ENCODE data around the gene TBC1D22A. TPM values are rescaled to one million over a fixed set of nuclear protein-coding genes. Genes with fewer than 3 reads are reported as not detected.

TBC1D22A gene
- total and polyA plus RNA-seq, 8 donors: 13.3 to 53.1 (median 21.5) TPM

DNA sequence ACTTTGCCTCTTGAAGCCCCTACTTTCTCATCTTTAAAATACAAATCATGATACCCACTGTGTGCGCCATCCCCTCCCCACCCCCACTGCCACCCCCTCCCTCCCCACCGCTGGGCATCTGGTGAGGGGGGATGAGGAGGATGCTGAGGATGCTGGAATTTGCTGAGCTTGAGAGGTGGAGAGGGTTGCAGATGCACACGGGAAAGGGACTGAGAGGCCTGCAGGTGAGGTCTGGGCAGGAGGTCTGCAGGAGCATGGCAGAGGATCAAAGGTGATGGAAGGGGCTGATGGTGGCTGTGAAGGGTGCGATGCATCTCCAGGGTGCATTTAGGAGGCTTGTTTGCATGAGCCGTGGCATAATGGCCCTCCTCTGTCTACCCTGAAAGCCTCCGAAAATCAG, 7.6 kb upstream of the TBC1D22A start:
- intact Hi-C loops (cut with DNase I; ENCODE audit: low total_unique reads): no loop called here
- H3K4me3 ChIP-seq: no peak overlapping the region
- TF ChIP-seq, protein P1, sequence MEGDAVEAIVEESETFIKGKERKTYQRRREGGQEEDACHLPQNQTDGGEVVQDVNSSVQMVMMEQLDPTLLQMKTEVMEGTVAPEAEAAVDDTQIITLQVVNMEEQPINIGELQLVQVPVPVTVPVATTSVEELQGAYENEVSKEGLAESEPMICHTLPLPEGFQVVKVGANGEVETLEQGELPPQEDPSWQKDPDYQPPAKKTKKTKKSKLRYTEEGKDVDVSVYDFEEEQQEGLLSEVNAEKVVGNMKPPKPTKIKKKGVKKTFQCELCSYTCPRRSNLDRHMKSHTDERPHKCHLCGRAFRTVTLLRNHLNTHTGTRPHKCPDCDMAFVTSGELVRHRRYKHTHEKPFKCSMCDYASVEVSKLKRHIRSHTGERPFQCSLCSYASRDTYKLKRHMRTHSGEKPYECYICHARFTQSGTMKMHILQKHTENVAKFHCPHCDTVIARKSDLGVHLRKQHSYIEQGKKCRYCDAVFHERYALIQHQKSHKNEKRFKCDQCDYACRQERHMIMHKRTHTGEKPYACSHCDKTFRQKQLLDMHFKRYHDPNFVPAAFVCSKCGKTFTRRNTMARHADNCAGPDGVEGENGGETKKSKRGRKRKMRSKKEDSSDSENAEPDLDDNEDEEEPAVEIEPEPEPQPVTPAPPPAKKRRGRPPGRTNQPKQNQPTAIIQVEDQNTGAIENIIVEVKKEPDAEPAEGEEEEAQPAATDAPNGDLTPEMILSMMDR (IDR thresholded peaks at IDR 0.05): no peak
- TF ChIP-seq POLR2A (IDR thresholded peaks at IDR 0.05) (no peak), POLR2AphosphoS5 (IDR thresholded peaks at IDR 0.05) (no peak), EP300 (IDR thresholded peaks at IDR 0.05) (no peak)

DNA sequence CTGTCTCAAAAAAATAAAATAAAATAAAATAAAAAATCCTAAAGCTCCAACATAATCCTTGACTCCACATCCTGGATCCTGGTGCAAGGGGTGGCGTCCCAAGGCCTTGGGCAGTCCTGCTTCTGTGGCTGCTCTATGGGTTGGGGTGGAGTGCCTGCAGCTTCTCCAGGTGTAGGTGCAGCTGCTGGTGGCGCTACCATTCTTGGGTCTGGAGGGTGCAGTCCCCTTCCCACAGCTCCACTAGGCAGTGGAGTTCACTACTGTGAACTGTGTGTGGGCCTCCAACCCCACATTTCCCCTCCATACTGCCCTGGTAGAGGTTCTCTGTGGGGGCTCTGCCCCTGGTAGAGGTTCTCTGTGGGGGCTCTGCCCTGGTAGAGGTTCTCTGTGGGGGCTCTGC, 6.9 kb upstream of the TBC1D22A start:
- TF ChIP-seq, protein P1 (IDR thresholded peaks at IDR 0.05): no peak
- TF ChIP-seq POLR2A (IDR thresholded peaks at IDR 0.05): no peak
- no peak for TF ChIP-seq POLR2AphosphoS5 (IDR thresholded peaks at IDR 0.05)
- no peak for TF ChIP-seq EP300 (IDR thresholded peaks at IDR 0.05)
- H3K36me3 ChIP-seq: no peaks in the 10 kb centered on the region
- H3K4me1 ChIP-seq: peaks cover 40 to 70% (median 55%) of the 10 kb centered on the region in 4 donors
- peak overlapping the region in 1 of 5 donors; percentile 4 for H3K27ac ChIP-seq
- H3K9me3 ChIP-seq: peaks cover 0 to 11% (median 1%) of the 10 kb centered on the region in 4 donors
- intact Hi-C loops (cut with DNase I; ENCODE audit: low total_unique reads): no loop called here
- WGBS, 5 donors: 85 to 99% (median 91%) methylated on average over 2 of the region's 2 CpGs
- no peaks in the 10 kb centered on the region for H3K27me3 ChIP-seq
- no peak for DNase-seq
- no peak overlapping the region for H3K4me3 ChIP-seq

More for the DNA sequence above, 7.6 kb upstream of the TBC1D22A start:
- H3K27ac ChIP-seq: peak overlapping the region; percentile 77 to 95 (median 88)
- WGBS, 5 donors: 76 to 88% (median 81%) methylated on average over 6 of the region's 6 CpGs
- H3K9me3 ChIP-seq: peaks cover 0 to 11% (median 1%) of the 10 kb centered on the region in 4 donors
- no peaks in the 10 kb centered on the region for H3K36me3 ChIP-seq
- peaks cover 0 to 4% (median 0%) of the 10 kb centered on the region in 3 donors for H3K27me3 ChIP-seq
- DNase-seq: no peak
- peaks cover 47 to 77% (median 62%) of the 10 kb centered on the region in 4 donors for H3K4me1 ChIP-seq

DNA sequence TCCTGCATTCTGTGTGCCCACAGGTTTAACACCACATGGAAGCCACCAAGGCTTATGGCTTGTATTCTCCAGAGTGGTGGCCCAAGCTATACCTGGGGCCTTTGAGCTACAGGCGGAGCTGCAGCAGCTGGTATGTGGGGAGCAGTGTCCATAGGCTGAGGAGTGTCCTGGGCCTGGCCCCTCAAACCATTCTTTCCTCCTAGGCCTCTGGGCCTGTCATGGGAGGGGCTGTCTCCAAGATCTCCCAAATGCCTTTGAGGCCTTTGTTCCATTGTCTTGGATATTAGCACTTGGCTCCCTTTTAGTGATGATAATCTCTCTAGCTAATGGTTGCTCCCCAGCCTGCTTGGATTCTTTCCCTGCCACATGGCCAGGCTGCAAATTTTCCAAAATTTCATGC, 6.4 kb upstream of the TBC1D22A start:
- DNase-seq: no peak
- Histone ChIP-seq H3K27ac (no peak overlapping the region), H3K9me3 (peaks cover 0 to 11% (median 1%) of the 10 kb centered on the region in 4 donors), H3K27me3 (no peaks in the 10 kb centered on the region), H3K36me3 (no peaks in the 10 kb centered on the region), H3K4me1 (peaks cover 36 to 68% (median 54%) of the 10 kb centered on the region in 4 donors), H3K4me3 (no peak overlapping the region)
- intact Hi-C loops (cut with DNase I; ENCODE audit: low total_unique reads): no loop called here
- 100% methylated on average over 1 of the region's 1 CpG for WGBS, 5 donors
- TF ChIP-seq POLR2AphosphoS5 (IDR thresholded peaks at IDR 0.05): no peak

DNA sequence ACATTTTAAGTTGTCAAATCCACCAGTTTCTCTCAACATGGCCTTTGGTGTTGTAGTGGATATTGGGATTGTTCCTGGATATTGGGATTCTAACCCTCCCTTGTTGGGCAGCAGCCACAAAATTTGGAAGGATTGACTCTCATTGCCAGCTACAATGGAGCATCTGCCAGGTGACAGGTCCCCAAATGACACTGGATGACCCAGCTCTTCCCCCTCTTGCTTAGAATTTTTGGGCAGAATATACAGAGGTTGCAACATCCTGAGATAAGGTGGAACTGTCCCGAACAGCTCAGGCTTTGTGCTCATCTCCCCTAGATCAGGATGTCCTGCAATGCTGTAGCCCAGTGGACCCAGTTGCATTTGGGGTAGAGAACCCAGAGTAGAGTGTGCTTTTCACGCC, 5.3 kb upstream of the TBC1D22A start:
- no peak for DNase-seq
- TF ChIP-seq, protein P1 (IDR thresholded peaks at IDR 0.05): no peak
- TF ChIP-seq POLR2AphosphoS5 (IDR thresholded peaks at IDR 0.05) (no peak), EP300 (IDR thresholded peaks at IDR 0.05) (no peak), POLR2A (IDR thresholded peaks at IDR 0.05) (no peak)
- Histone ChIP-seq H3K9me3 (peaks cover 0 to 11% (median 1%) of the 10 kb centered on the region in 4 donors), H3K27ac (no peak overlapping the region), H3K4me3 (no peak overlapping the region), H3K36me3 (no peaks in the 10 kb centered on the region), H3K27me3 (no peaks in the 10 kb centered on the region), H3K4me1 (peaks cover 37 to 67% (median 55%) of the 10 kb centered on the region in 4 donors)
- 89 to 96% (median 95%) methylated on average over 2 of the region's 2 CpGs for WGBS, 5 donors
- intact Hi-C loops (cut with DNase I; ENCODE audit: low total_unique reads): no loop called here

DNA sequence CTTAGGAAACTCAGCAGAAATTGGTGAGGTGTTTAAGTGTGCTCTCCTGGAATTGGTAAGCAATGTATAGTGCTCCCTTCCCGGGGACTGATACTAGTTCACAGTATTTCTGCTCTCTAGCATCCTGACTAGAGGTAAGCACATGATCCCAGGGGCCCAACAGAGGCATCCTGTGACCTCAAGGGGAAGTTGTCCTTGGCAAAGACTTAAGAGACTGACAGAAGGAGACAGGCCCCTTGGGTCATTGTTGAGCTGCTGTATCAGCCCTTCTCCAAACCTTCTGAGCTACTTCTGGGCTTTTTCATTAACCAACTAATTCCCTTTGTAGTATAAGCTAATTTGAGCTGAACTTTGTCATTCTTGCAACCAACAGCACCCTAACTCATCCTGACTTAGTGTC, 4.3 kb upstream of the TBC1D22A start:
- WGBS, 5 donors: 50 to 87% (median 82%) methylated on average over 1 of the region's 1 CpG

More for the DNA sequence above, 4.3 kb upstream of the TBC1D22A start:
- Histone ChIP-seq H3K4me3 (no peak overlapping the region), H3K36me3 (no peaks in the 10 kb centered on the region), H3K27me3 (no peaks in the 10 kb centered on the region), H3K9me3 (peaks cover 0 to 11% (median 1%) of the 10 kb centered on the region in 4 donors), H3K4me1 (peaks cover 31 to 59% (median 48%) of the 10 kb centered on the region in 4 donors), H3K27ac (peak overlapping the region in 2 of 5 donors; percentile 46 to 59)
- DNase-seq: no peak
- TF ChIP-seq POLR2A (IDR thresholded peaks at IDR 0.05) (no peak), EP300 (IDR thresholded peaks at IDR 0.05) (no peak), POLR2AphosphoS5 (IDR thresholded peaks at IDR 0.05) (no peak)
- TF ChIP-seq, protein P1 (IDR thresholded peaks at IDR 0.05): no peak
- intact Hi-C loops (cut with DNase I; ENCODE audit: low total_unique reads): no loop called here
